GM12878 (cell line): Measurements from ENCODE around the gene ZNF827.

Experiments
- ATF7 ChIP-seq: fragments of 450-650 bp; IDR thresholded peaks from 2 replicates; pipeline ENCODE4 v1.6.1; 2016; ENCODE audit warnings: low read depth, mild to moderate bottlenecking
- ETV6 ChIP-seq, 2 experiments: fragments of 450-650 bp in 1 of 2; IDR thresholded peaks in 1 of 2; conservative IDR thresholded peaks in 1 of 2; 2 replicates each; pipeline ENCODE4 v1.6.1; 2014; ENCODE audit warnings: antibody characterized with exemption in 1 of 2, borderline replicate concordance in 1 of 2, low read depth in 1 of 2, mild to moderate bottlenecking in 1 of 2, moderate library complexity in 1 of 2
- GATAD2B ChIP-seq: fragments of 450-650 bp; conservative IDR thresholded peaks from 2 replicates; pipeline ENCODE4 v1.6.1; 2017; ENCODE audit warnings: low read depth, mild to moderate bottlenecking, moderate library complexity
- POLR2A ChIP-seq: IDR thresholded peaks from 2 replicates; pipeline ENCODE4 v1.6.1; 2011; ENCODE audit warnings: low read depth, mild to moderate bottlenecking, low read length
- RAD21 ChIP-seq: IDR thresholded peaks from 2 replicates; pipeline ENCODE4 v1.6.1; 2011; ENCODE audit warnings: mild to moderate bottlenecking, low read depth, low read length, moderate library complexity; ENCODE audit not compliant: insufficient read depth
- TF ChIP-seq, protein P1 (sequence below), 3 experiments: IDR thresholded peaks in 2 of 3; conservative IDR thresholded peaks in 1 of 3; 2 replicates each; pipeline ENCODE4 v1.5.1; 2011; ENCODE audit warnings: low read depth in 3 of 3, low read length in 3 of 3, mild to moderate bottlenecking in 3 of 3, control low read depth in 2 of 3, moderate library complexity in 2 of 3, inconsistent platforms in 1 of 3, mixed read lengths in 1 of 3; ENCODE audit not compliant: control insufficient read depth in 2 of 3, insufficient read depth in 1 of 3; ENCODE audit errors: extremely low read depth in 1 of 3

DNA sequence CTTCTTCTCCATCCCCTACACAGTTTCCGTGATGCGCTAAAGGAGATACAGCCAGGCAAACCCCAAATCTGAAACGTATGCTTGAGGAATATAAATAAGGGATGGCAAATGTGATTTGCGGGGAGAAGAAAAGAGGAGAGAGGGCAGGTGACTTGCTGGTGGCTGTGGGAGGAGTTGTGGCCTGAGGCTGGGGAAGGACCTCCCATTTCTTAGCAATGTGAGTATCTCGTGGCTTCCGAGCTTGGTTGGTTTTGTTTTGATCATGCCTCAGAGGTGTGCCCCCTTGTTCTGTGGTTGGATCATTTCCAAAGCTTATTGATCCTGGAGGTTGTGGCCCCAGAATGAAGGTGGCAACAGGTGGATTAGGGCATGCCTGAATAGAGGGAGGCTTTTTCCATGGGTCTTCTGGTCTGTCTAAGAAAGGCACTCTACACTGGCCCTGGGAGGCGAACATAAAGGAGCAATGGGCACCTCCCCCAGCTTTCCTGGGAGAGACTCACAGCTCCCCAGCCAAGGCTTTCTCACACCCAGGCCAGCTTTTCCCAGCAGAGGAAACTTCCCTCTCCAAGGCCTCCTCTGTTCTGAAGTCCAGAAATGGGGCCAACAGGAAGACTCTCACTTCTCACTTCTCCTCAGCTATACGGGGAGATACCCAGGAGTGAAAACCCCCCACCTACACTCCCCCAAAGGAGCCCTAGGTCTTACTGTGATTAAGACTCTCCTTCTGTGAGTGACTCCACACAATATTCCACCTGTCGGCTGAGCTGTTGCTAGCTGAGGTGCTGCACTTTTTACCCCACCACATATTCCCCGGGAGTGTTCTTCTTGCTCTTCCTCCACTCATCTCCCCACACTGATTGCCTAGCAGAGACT lies 218.6 kb downstream of the ZNF827 start:
- no peak for TF ChIP-seq POLR2A
- no peak for TF ChIP-seq GATAD2B
- TF ChIP-seq, protein P1, sequence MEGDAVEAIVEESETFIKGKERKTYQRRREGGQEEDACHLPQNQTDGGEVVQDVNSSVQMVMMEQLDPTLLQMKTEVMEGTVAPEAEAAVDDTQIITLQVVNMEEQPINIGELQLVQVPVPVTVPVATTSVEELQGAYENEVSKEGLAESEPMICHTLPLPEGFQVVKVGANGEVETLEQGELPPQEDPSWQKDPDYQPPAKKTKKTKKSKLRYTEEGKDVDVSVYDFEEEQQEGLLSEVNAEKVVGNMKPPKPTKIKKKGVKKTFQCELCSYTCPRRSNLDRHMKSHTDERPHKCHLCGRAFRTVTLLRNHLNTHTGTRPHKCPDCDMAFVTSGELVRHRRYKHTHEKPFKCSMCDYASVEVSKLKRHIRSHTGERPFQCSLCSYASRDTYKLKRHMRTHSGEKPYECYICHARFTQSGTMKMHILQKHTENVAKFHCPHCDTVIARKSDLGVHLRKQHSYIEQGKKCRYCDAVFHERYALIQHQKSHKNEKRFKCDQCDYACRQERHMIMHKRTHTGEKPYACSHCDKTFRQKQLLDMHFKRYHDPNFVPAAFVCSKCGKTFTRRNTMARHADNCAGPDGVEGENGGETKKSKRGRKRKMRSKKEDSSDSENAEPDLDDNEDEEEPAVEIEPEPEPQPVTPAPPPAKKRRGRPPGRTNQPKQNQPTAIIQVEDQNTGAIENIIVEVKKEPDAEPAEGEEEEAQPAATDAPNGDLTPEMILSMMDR (IDR thresholded peaks at IDR 0.05 in 2 of 3, conservative IDR thresholded peaks at IDR 0.05 in 1 of 3; ENCODE audit: control insufficient read depth in 2 of 3, extremely low read depth in 1 of 3, insufficient read depth in 1 of 3, low read depth in 3 of 3, low read length in 3 of 3), result no peak
- TF ChIP-seq ETV6 (conservative IDR thresholded peaks at IDR 0.05 in 1 of 2, IDR thresholded peaks at IDR 0.05 in 1 of 2; ENCODE audit: borderline replicate concordance in 1 of 2, low read depth in 1 of 2), result no peak; a peak in 1 of 4 replicates
- TF ChIP-seq ATF7, result no peak
- TF ChIP-seq RAD21, result no peak
